HUES6 (cell line): ENCODE measurements around the gene OR3A3.

Experiments
- H3K27ac ChIP-seq: 2 replicates; pipeline ENCODE4 v1.7.0; 2013; ENCODE audit warnings: low read depth, mild to moderate bottlenecking, low read length, inconsistent platforms
- H3K27me3 ChIP-seq: 2 replicates; pipeline ENCODE4 v1.6.1; 2013; ENCODE audit warnings: low read length; ENCODE audit not compliant: control insufficient read depth, insufficient read depth
- H3K36me3 ChIP-seq: 2 replicates; pipeline ENCODE4 v1.6.1; 2013; ENCODE audit warnings: low read length; ENCODE audit not compliant: control insufficient read depth, insufficient read depth
- H3K4me1 ChIP-seq: 2 replicates; pipeline ENCODE4 v1.6.1; 2013; ENCODE audit warnings: low read length; ENCODE audit not compliant: control insufficient read depth, insufficient read depth
- H3K4me3 ChIP-seq: 2 replicates; pipeline ENCODE4 v1.5.1; 2013; ENCODE audit warnings: low read depth, low read length
- H3K9ac ChIP-seq: one replicate; pipeline ENCODE4 v1.6.1; 2013; ENCODE audit warnings: mild to moderate bottlenecking, low read length
- H3K9me3 ChIP-seq: 2 replicates; pipeline ENCODE4 v1.6.1; 2013; ENCODE audit warnings: low read depth, low read length; ENCODE audit not compliant: control insufficient read depth, insufficient read depth

Gene OR3A3

GRCh38 chr17:3472137-3472536 is 61.0 kb downstream of the OR3A3 start:
- H3K4me1 ChIP-seq = peaks cover 9% of the 10 kb centered on the region
- H3K4me3 ChIP-seq = no peak overlapping the region
- no peaks in the 10 kb centered on the region for H3K27me3 ChIP-seq
- H3K9me3 ChIP-seq = no peaks in the 10 kb centered on the region
- H3K36me3 ChIP-seq = no peaks in the 10 kb centered on the region
- H3K9ac ChIP-seq = no peak overlapping the region
- no peak overlapping the region for H3K27ac ChIP-seq
